ENCODE results near the gene SYNGAP1.
"Not testable (repeated sequence)": the region's sequence is repeated elsewhere in the genome, so short reads cannot be mapped to it uniquely, and the experiment has no call there.

The SYNGAP1 gene

GRCh38 chr6:33466075-33466735 lies 46.3 kb downstream of the SYNGAP1 start:
- in situ Hi-C loops (cut with MboI; ENCODE audit: low sequenced_read_pairs): no loop called here

GRCh38 chr6:33467091-33467490 lies 47.2 kb downstream of the SYNGAP1 start:
- in situ Hi-C loops (cut with MboI; ENCODE audit: low sequenced_read_pairs): no loop called here

- in situ Hi-C loops (cut with MboI; ENCODE audit: low sequenced_read_pairs): no loop called here
Observed at GRCh38 chr6:33469661-33470060, 49.8 kb downstream of the SYNGAP1 start.

- in situ Hi-C loops (cut with MboI; ENCODE audit: low sequenced_read_pairs): no loop called here
Observed at GRCh38 chr6:33477864-33478263, 58.0 kb downstream of the SYNGAP1 start.

GRCh38 chr6:33481192-33481591 lies 61.3 kb downstream of the SYNGAP1 start:
- in situ Hi-C loops (cut with MboI; ENCODE audit: low sequenced_read_pairs): no loop called here

- in situ Hi-C loops (cut with MboI; ENCODE audit: low sequenced_read_pairs): not testable (repeated sequence)
Observed at GRCh38 chr6:33482620-33483019, 62.8 kb downstream of the SYNGAP1 start.

GRCh38 chr6:33483678-33484077 lies 63.8 kb downstream of the SYNGAP1 start:
- in situ Hi-C loops (cut with MboI; ENCODE audit: low sequenced_read_pairs): no loop called here

- in situ Hi-C loops (cut with MboI; ENCODE audit: low sequenced_read_pairs): not testable (repeated sequence)
Observed at GRCh38 chr6:33484673-33485262, 64.9 kb downstream of the SYNGAP1 start.

- in situ Hi-C loops (cut with MboI; ENCODE audit: low sequenced_read_pairs): not testable (repeated sequence)
Observed at GRCh38 chr6:33485680-33486079, 65.8 kb downstream of the SYNGAP1 start.

GRCh38 chr6:33488339-33488738 lies 68.5 kb downstream of the SYNGAP1 start:
- in situ Hi-C loops (cut with MboI; ENCODE audit: low sequenced_read_pairs): no loop called here

- in situ Hi-C loops (cut with MboI; ENCODE audit: low sequenced_read_pairs): no loop called here
Observed at GRCh38 chr6:33490198-33490597, 70.3 kb downstream of the SYNGAP1 start.

GRCh38 chr6:33490621-33491020 lies 70.8 kb downstream of the SYNGAP1 start:
- in situ Hi-C loops (cut with MboI; ENCODE audit: low sequenced_read_pairs): no loop called here

GRCh38 chr6:33492093-33492492 lies 72.2 kb downstream of the SYNGAP1 start:
- in situ Hi-C loops (cut with MboI; ENCODE audit: low sequenced_read_pairs): no loop called here

GRCh38 chr6:33497157-33497556 lies 77.3 kb downstream of the SYNGAP1 start:
- in situ Hi-C loops (cut with MboI; ENCODE audit: low sequenced_read_pairs): no loop called here

GRCh38 chr6:33502486-33502885 lies 82.6 kb downstream of the SYNGAP1 start:
- in situ Hi-C loops (cut with MboI; ENCODE audit: low sequenced_read_pairs): no loop called here

- in situ Hi-C loops (cut with MboI; ENCODE audit: low sequenced_read_pairs): no loop called here
Observed at GRCh38 chr6:33504486-33504885, 84.6 kb downstream of the SYNGAP1 start.

Data from HL-60/S4 (cell line).